C4-2B (cell line): ENCODE data around the gene ACBD3.

Experiments used
- ZFX ChIP-seq: fragments of 450-650 bp; IDR thresholded peaks from 2 replicates; pipeline ENCODE4 v1.6.1; 2017
- TF ChIP-seq, protein P1 (sequence below): fragments of 450-650 bp; conservative IDR thresholded peaks from 2 replicates; pipeline ENCODE4 v1.5.1; 2017; ENCODE audit warnings: mild to moderate bottlenecking

DNA sequence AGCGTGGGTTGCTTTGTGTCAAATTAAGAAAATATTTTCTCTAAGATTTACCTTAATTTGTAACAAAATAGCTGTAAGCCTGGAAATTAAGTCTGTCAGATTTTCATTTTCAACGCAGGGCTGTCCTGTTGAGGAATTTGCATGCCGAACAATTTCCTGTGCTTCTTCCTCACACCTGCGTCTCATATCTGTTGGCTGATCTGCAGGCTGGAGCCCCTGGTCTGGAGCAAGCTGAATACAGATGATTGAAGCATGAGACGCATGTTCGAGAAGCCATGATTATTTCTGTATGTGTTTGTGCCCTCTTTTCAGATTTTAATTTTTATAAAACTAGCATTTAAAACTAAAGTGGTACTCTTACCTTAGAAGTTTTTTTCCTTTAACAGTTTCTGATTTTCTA is 46.8 kb upstream of the ACBD3 start:
- TF ChIP-seq, protein P1, sequence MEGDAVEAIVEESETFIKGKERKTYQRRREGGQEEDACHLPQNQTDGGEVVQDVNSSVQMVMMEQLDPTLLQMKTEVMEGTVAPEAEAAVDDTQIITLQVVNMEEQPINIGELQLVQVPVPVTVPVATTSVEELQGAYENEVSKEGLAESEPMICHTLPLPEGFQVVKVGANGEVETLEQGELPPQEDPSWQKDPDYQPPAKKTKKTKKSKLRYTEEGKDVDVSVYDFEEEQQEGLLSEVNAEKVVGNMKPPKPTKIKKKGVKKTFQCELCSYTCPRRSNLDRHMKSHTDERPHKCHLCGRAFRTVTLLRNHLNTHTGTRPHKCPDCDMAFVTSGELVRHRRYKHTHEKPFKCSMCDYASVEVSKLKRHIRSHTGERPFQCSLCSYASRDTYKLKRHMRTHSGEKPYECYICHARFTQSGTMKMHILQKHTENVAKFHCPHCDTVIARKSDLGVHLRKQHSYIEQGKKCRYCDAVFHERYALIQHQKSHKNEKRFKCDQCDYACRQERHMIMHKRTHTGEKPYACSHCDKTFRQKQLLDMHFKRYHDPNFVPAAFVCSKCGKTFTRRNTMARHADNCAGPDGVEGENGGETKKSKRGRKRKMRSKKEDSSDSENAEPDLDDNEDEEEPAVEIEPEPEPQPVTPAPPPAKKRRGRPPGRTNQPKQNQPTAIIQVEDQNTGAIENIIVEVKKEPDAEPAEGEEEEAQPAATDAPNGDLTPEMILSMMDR = no peak
- no peak for TF ChIP-seq ZFX
